Measurements from ENCODE around the gene PDGFD. TPM values are rescaled to one million over a fixed set of nuclear protein-coding genes. Genes with fewer than 3 reads are reported as not detected.
A peak's percentile ranks its signal among the peaks of the same experiment; 100 is the strongest.

PDGFD gene
- total RNA-seq, 1 donor from 2014 or later = 5.0 TPM

GRCh38 chr11:103893371-103893770, 270.6 kb downstream of the PDGFD start:
- intact Hi-C loops (cut with DNase I) = no loop called here
- H3K27ac ChIP-seq = no peak overlapping the region
- TF ChIP-seq CTCF (IDR thresholded peaks at IDR 0.05) = no peak
- H3K27me3 ChIP-seq = no peaks in the 10 kb centered on the region
- no peaks in the 10 kb centered on the region for H3K4me1 ChIP-seq
- ATAC-seq (no peak), DNase-seq (no peak)
- no peaks in the 10 kb centered on the region for H3K36me3 ChIP-seq
- H3K9me3 ChIP-seq = no peaks in the 10 kb centered on the region
- no peak overlapping the region for H3K4me3 ChIP-seq

DNA sequence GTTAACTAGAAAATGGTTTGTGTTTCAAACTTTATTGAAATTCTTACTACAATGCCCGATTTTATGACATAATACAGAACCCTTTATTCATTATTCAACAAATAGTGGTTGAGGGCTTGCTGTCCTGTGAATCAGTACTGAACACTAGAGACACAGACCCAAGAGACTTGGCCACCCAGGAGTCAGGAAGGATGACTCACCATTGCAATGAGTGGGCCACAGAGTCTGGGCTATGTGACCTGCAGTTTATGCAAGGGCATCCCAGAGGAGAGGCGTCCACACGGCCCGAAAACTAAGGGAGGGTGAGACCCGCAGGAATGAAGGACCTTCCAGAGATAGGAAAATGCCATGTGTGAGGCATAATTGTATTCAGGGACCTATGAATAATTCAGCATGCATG, 271.3 kb downstream of the PDGFD start:
- ATAC-seq = peak; percentile 30
- no peak for DNase-seq
- intact Hi-C loops (cut with DNase I) = no loop called here

DNA sequence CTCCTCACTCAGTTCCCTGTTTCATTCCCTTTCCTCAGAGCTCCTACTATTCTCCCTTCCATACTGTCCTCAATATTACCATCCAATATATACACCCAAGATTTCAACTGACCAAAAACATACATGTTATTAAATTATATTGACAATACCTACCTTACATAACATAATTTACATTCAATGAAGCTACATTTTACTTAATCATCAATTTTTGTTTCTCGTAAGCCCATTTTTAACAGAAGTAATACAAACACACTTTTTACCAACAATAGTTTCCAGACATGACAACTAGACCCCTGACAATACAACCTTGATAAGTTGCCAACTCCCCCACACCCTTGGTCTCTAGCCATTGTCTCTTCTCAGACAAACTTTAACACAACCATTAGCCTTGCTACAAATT, 273.3 kb downstream of the PDGFD start:
- ATAC-seq = no peak
- intact Hi-C loops (cut with DNase I) = no loop called here
- TF ChIP-seq CTCF (IDR thresholded peaks at IDR 0.05) = no peak

More for the DNA sequence above, 271.3 kb downstream of the PDGFD start:
- no peaks in the 10 kb centered on the region for H3K27me3 ChIP-seq
- H3K9me3 ChIP-seq = no peaks in the 10 kb centered on the region
- no peaks in the 10 kb centered on the region for H3K4me1 ChIP-seq
- no peak overlapping the region for H3K27ac ChIP-seq
- TF ChIP-seq CTCF (IDR thresholded peaks at IDR 0.05) = no peak
- H3K4me3 ChIP-seq = no peak overlapping the region
- no peaks in the 10 kb centered on the region for H3K36me3 ChIP-seq

DNA sequence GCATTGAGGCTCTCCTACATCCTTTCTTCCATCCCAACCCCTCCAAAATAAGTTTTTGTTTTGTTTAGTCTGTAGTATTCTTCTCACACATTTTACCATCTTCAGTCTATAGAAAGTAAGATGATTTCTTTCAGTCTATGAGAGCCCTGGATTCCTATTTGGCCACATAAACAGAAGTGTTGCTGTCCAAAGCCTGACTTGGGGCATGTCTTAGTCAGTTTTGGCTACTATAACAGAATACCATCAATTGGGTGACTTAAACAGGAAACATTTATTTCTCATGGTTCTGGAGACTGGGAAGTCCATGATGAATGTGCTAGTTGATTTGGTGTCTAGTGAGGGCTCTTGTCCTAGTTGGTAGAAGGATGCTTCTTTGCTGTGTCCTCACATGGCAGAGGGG, 274.3 kb downstream of the PDGFD start:
- intact Hi-C loops (cut with DNase I) = no loop called here
- H3K27ac ChIP-seq = no peak overlapping the region
- H3K4me3 ChIP-seq = no peak overlapping the region
- TF ChIP-seq CTCF (IDR thresholded peaks at IDR 0.05) = no peak
- ATAC-seq = no peak
- H3K36me3 ChIP-seq = no peaks in the 10 kb centered on the region
- no peaks in the 10 kb centered on the region for H3K9me3 ChIP-seq
- DNase-seq = no peak
- no peaks in the 10 kb centered on the region for H3K4me1 ChIP-seq
- no peaks in the 10 kb centered on the region for H3K27me3 ChIP-seq

More for the DNA sequence above, 273.3 kb downstream of the PDGFD start:
- DNase-seq = no peak
- Histone ChIP-seq H3K27me3 (no peaks in the 10 kb centered on the region), H3K9me3 (no peaks in the 10 kb centered on the region), H3K27ac (no peak overlapping the region), H3K4me1 (no peaks in the 10 kb centered on the region), H3K4me3 (no peak overlapping the region), H3K36me3 (no peaks in the 10 kb centered on the region)

GRCh38 chr11:103888541-103888951, 275.4 kb downstream of the PDGFD start:
- H3K9me3 ChIP-seq = no peaks in the 10 kb centered on the region
- DNase-seq (no peak), ATAC-seq (no peak)
- H3K4me1 ChIP-seq = no peaks in the 10 kb centered on the region
- H3K27ac ChIP-seq = no peak overlapping the region
- no peak overlapping the region for H3K4me3 ChIP-seq
- intact Hi-C loops (cut with DNase I) = no loop called here
- H3K36me3 ChIP-seq = no peaks in the 10 kb centered on the region
- no peaks in the 10 kb centered on the region for H3K27me3 ChIP-seq
- TF ChIP-seq CTCF (IDR thresholded peaks at IDR 0.05) = no peak

GRCh38 chr11:103887001-103887658, 276.8 kb downstream of the PDGFD start:
- H3K4me1 ChIP-seq = no peaks in the 10 kb centered on the region
- H3K36me3 ChIP-seq = no peaks in the 10 kb centered on the region
- intact Hi-C loops (cut with DNase I) = no loop called here
- DNase-seq (no peak), ATAC-seq (peak; percentile 45)
- H3K4me3 ChIP-seq = no peak overlapping the region
- TF ChIP-seq CTCF (IDR thresholded peaks at IDR 0.05) = no peak
- no peaks in the 10 kb centered on the region for H3K27me3 ChIP-seq
- no peak overlapping the region for H3K27ac ChIP-seq
- no peaks in the 10 kb centered on the region for H3K9me3 ChIP-seq
